MM.1S (cell line): ENCODE results near the gene LEMD2.
A peak's percentile ranks its signal among the peaks of the same experiment; 100 is the strongest.

ENCODE experiments used
- DNase-seq: peaks from one replicate; pipeline ENCODE4 v3.0.0-alpha.2; 2015
- H2AFZ ChIP-seq: fragments of 300-600 bp; sonication (generic); 2 replicates; pipeline ENCODE4 v1.6.0; 2016; ENCODE audit warnings: antibody characterized with exemption, low read length
- H3F3A ChIP-seq: fragments of 300-600 bp; sonication (generic); 2 replicates; pipeline ENCODE4 v1.6.1; 2016; ENCODE audit warnings: mild to moderate bottlenecking, antibody characterized with exemption, low read length, moderate library complexity, mixed read lengths; ENCODE audit not compliant: insufficient read depth
- H3K27ac ChIP-seq: fragments of 300-600 bp; sonication (generic); 2 replicates; pipeline ENCODE4 v1.5.1; 2016; ENCODE audit warnings: mild to moderate bottlenecking, low read length
- H3K27me3 ChIP-seq: fragments of 300-600 bp; sonication (generic); replicated peaks from 2 replicates; pipeline ENCODE4 v1.6.0; 2016; ENCODE audit warnings: low read length; ENCODE audit not compliant: insufficient read depth
- H3K36me3 ChIP-seq: fragments of 300-600 bp; sonication (generic); replicated peaks from 2 replicates; pipeline ENCODE4 v1.6.1; 2016; ENCODE audit warnings: mild to moderate bottlenecking, low read length, mixed read lengths; ENCODE audit not compliant: insufficient read depth
- H3K4me1 ChIP-seq: fragments of 300-600 bp; sonication (generic); 2 replicates; pipeline ENCODE4 v1.6.1; 2016; ENCODE audit warnings: low read length, mixed read lengths
- H3K4me2 ChIP-seq: fragments of 300-600 bp; sonication (generic); 2 replicates; pipeline ENCODE4 v1.6.0; 2016; ENCODE audit warnings: low read depth, low read length
- H3K4me3 ChIP-seq: fragments of 300-600 bp; sonication (generic); 2 replicates; pipeline ENCODE4 v1.5.1; 2016; ENCODE audit warnings: low read length, mixed read lengths
- H3K79me2 ChIP-seq: fragments of 300-600 bp; sonication (generic); 2 replicates; pipeline ENCODE4 v1.6.1; 2016; ENCODE audit warnings: mixed run types, low read length, mixed read lengths
- H3K9ac ChIP-seq: fragments of 300-600 bp; sonication (generic); 2 replicates; pipeline ENCODE4 v1.6.1; 2016; ENCODE audit warnings: low read length, mixed read lengths
- H3K9me2 ChIP-seq: fragments of 300-600 bp; sonication (generic); replicated peaks from 2 replicates; pipeline ENCODE4 v1.6.1; 2016; ENCODE audit warnings: mild to moderate bottlenecking, low read length, mixed read lengths; ENCODE audit not compliant: insufficient read depth
- H3K9me3 ChIP-seq: fragments of 300-600 bp; sonication (generic); replicated peaks from 2 replicates; pipeline ENCODE4 v1.6.1; 2016; ENCODE audit warnings: mild to moderate bottlenecking, low read length, mixed read lengths; ENCODE audit not compliant: insufficient read depth
- H4K20me1 ChIP-seq: fragments of 300-600 bp; sonication (generic); 2 replicates; pipeline ENCODE4 v1.6.1; 2016; ENCODE audit warnings: mild to moderate bottlenecking, low read length, moderate library complexity, mixed read lengths; ENCODE audit not compliant: insufficient read depth
- CTCF ChIP-seq: fragments of 300-600 bp; sonication (generic); IDR thresholded peaks from 2 replicates; pipeline ENCODE4 v1.5.1; 2016; ENCODE audit warnings: antibody characterized with exemption, low read length, mixed read lengths
- EZH2 ChIP-seq: fragments of 300-600 bp; sonication (generic); optimal IDR thresholded peaks from 2 replicates; pipeline ENCODE3; 2017; ENCODE audit warnings: low read depth, mild to moderate bottlenecking, antibody characterized with exemption, low read length, mixed read lengths
- EZH2phosphoT487 ChIP-seq: fragments of 300-600 bp; sonication (generic); IDR thresholded peaks from 2 replicates; pipeline ENCODE4 v1.6.1; 2018; ENCODE audit warnings: antibody characterized with exemption, low read length

Gene LEMD2

GRCh38 chr6:33745548-33745947 lies 43.4 kb downstream of the LEMD2 start:
- H3K9ac ChIP-seq: no peak overlapping the region
- H3K4me1 ChIP-seq: no peaks in the 10 kb centered on the region
- H3K36me3 ChIP-seq: no peaks in the 10 kb centered on the region
- no peaks in the 10 kb centered on the region for H3K9me2 ChIP-seq
- H4K20me1 ChIP-seq: no peaks in the 10 kb centered on the region
- no peak for DNase-seq
- TF ChIP-seq EZH2: no peak
- TF ChIP-seq EZH2phosphoT487: no peak
- no peak for TF ChIP-seq CTCF
- H2AFZ ChIP-seq: no peak overlapping the region
- H3F3A ChIP-seq: no peaks in the 10 kb centered on the region
- peaks cover 69% of the 10 kb centered on the region for H3K27me3 ChIP-seq
- no peaks in the 10 kb centered on the region for H3K79me2 ChIP-seq
- no peak overlapping the region for H3K4me3 ChIP-seq
- H3K9me3 ChIP-seq: no peaks in the 10 kb centered on the region
- H3K4me2 ChIP-seq: no peak overlapping the region
- H3K27ac ChIP-seq: no peak overlapping the region

GRCh38 chr6:33744895-33745546 lies 43.9 kb downstream of the LEMD2 start:
- H3K9me2 ChIP-seq: no peaks in the 10 kb centered on the region
- TF ChIP-seq CTCF (no peak), EZH2phosphoT487 (no peak), EZH2 (no peak)
- no peaks in the 10 kb centered on the region for H3K79me2 ChIP-seq
- no peak for DNase-seq
- no peak overlapping the region for H3K4me3 ChIP-seq
- H3F3A ChIP-seq: no peaks in the 10 kb centered on the region
- no peak overlapping the region for H3K9ac ChIP-seq
- no peak overlapping the region for H3K27ac ChIP-seq
- H3K4me2 ChIP-seq: no peak overlapping the region
- H2AFZ ChIP-seq: no peak overlapping the region
- H3K27me3 ChIP-seq: peaks cover 64% of the 10 kb centered on the region
- no peaks in the 10 kb centered on the region for H4K20me1 ChIP-seq
- no peaks in the 10 kb centered on the region for H3K36me3 ChIP-seq
- no peaks in the 10 kb centered on the region for H3K4me1 ChIP-seq
- H3K9me3 ChIP-seq: no peaks in the 10 kb centered on the region

- Histone ChIP-seq H3K4me3 (no peak overlapping the region), H4K20me1 (no peaks in the 10 kb centered on the region), H2AFZ (no peak overlapping the region), H3K4me2 (no peak overlapping the region), H3K36me3 (no peaks in the 10 kb centered on the region), H3K9me3 (no peaks in the 10 kb centered on the region), H3K9ac (no peak overlapping the region), H3K27me3 (peaks cover 60% of the 10 kb centered on the region), H3K79me2 (no peaks in the 10 kb centered on the region), H3K27ac (no peak overlapping the region), H3K9me2 (no peaks in the 10 kb centered on the region), H3F3A (no peaks in the 10 kb centered on the region), H3K4me1 (no peaks in the 10 kb centered on the region)
- TF ChIP-seq EZH2phosphoT487 (no peak), CTCF (peak; percentile 90), EZH2 (no peak)
- DNase-seq: peak; percentile 44
These were observed 44.7 kb downstream of the LEMD2 start for GRCh38 chr6:33744001-33744848.
